KG1 (cell line): Measurements from ENCODE around the gene FTO.
"Not testable (repeated sequence)": the region's sequence is repeated elsewhere in the genome, so short reads cannot be mapped to it uniquely, and the experiment has no call there.

Experiments used
- DNase-seq: peaks from one replicate; lab custom pipeline; 2025; lab: John Stamatoyannopoulos, UW

FTO gene

DNA sequence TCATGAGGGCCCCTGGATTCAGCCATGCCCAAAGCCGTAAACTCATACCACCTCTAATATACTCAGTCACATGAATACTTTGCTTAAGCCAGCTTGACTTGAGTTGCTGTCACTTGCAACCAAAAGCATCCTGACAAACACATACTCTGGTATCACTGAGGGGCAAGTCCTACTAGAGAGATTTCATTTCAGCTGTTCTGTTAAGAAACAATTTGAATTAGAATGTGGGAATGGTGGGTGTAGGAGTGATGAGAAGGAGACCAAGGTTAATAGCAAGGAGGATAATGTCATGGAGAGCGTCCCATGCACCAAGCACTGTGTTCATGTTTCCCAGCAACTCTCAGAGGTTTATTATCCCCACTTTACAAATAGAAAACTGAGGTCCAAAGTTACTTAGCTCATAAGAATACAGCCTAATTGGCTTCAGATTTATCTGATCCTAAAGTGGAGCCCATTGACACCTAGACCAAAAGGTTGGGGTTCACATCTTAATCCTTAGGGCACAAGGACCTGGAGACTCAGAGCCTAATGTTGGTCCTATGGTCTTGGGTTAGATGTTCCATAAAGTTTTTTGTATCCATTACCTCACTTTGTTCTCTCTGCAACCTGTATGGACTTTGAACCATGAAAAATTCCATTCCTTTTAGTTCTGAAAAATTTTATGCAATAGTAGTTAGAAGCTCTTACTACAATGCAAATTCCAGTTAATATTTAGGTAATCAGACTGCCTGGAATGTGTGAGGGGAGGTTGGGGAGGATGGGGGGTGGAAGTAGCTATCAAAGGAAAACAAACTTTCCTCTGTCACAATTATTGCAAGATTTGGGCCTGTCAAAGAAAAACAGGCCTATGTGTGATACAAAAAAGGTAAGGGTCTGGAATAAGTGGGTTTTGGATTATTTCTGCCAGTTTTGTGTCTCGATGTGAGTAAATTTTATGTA lies 476.7 kb downstream of the FTO start:
- DNase-seq = no peak

DNA sequence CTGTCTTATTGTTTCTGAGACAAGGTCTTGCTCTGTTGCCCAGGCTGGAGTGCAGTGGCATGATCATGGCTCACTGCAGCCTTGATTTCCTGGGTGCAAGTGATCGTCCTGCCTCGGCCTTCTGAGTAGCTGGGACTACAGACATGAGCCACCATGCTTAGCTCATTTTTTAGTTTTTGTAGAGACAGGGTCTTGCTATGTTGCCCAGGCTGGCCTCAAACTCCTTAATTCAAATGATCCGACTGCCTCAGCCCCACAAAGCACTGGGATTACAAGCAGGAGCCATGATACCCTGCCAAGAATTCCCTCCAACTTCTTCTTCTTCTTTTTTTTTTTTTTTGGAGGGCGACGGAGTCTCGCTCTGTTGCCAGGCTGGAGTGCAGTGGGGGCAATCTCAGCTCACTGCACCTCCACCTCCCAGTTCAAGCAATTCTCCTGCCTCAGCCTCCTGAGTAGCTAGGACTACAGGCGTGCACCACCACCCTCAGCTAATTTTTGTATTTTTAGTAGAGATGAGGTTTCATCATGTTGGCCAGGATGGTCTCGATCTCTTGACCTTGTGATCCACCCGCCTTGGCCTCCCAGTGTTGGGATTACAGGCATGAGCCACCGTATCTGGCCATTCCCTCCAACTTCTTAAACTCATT lies 477.9 kb downstream of the FTO start:
- DNase-seq = not testable (repeated sequence)

DNA sequence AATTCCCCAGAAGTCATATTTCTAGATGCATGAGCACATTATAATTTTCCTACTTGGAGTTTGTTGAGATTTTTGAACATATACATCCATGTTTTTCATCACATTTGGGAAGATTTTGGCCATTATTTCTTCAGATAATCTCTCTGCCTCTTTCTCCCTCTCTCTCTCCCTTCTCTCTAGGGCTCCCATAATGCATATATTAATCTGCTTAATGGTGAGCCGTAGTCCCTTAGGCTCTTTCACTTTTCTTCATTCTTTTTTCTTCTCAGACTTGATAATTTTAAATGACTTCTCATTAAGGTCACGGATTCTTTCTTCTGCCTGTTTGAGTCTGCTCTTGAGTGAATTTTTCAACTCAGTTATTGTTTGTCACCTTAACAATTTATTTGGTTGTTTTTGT lies 481.1 kb downstream of the FTO start:
- DNase-seq = no peak

GRCh38 chr16:54191163-54191562 lies 487.2 kb downstream of the FTO start:
- DNase-seq = no peak

GRCh38 chr16:54191592-54191991 lies 487.6 kb downstream of the FTO start:
- no peak for DNase-seq

DNA sequence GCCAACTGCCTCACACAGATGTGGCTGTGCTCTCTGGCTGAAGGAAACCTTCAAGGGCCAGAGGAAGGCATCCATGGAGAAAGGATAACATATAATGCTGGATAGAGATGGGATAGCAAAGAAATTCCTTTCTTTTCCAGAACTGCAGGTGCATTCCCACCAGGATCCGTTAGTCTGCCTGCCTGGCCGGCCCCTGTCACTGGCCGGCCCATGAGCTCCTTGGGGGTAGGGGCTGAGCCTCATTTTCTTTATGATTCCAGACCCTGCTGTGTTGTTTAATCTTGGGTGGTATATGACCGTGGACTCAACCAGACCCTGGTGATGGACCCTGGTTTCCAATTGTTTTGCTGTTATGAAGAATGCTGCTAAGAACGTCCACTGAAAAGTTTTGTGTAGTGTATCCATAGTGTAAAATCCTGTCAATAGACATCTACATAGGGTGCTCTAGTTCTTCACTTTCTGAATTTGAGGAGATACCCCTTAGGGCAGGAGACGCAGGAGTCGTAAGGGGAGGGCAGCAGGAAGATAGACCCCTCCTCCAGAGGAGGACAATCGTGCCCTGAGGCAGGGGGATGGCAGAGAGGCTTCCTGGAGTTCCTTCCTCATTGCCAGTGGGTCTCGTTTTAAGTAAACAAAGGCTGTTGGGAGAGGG lies 489.2 kb downstream of the FTO start:
- no peak for DNase-seq

- peak; percentile 5 for DNase-seq
These were observed 489.8 kb downstream of the FTO start for GRCh38 chr16:54193665-54194333.

GRCh38 chr16:54194334-54194743 lies 490.4 kb downstream of the FTO start:
- DNase-seq = no peak

GRCh38 chr16:54197758-54198157 lies 493.8 kb downstream of the FTO start:
- no peak for DNase-seq

DNA sequence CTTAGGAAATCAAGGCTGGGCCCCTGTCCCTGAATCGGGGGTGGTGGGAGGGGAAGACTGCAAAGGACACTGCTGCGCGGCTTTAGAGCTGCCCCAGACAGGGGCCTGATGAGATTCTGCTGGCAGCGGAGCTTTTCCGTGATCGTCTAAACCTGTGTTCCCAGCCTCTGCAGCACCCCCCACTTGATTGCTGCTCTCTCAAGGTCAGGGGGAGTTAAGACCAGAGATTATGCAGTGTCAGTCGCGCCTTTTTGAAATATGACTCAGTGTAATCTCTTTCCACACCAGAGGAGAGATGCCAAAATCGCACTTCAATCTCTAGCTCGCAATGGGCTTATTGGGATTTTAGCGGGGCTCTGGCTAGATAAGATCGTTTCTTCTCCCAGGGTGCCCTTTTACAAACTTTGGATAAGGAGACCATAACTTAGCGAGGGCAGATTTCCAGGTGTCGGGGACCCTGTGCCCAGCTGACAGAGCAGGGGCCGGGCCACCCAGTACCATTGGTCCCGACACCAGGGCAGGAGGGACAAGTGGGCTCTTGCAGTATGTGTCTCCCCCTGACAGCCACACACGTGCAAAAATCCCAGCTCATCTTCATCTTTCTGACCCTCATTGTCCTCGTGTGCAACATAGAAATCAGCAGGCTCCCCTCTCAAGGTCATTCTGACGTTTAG lies 495.7 kb downstream of the FTO start:
- DNase-seq = no peak

- DNase-seq = no peak
These were observed 496.2 kb downstream of the FTO start for GRCh38 chr16:54200161-54200534.

GRCh38 chr16:54200720-54201119 lies 496.8 kb downstream of the FTO start:
- no peak for DNase-seq

GRCh38 chr16:54201200-54201599 lies 497.2 kb downstream of the FTO start:
- no peak for DNase-seq
